HepG2 (cell line): ENCODE results near the gene ARPC5. TPM values are rescaled to one million over a fixed set of nuclear protein-coding genes. Genes with fewer than 3 reads are reported as not detected.

Source experiments
- ARID2 ChIP-seq: sonication (generic); formaldehyde crosslinking; IDR thresholded peaks from 2 replicates; pipeline ENCODE4 v1.8.1; 2022; ENCODE audit warnings: mild to moderate bottlenecking, missing genetic modification reagents, borderline replicate concordance
- ARNTL ChIP-seq: sonication (generic); formaldehyde crosslinking; IDR thresholded peaks from 2 replicates; pipeline ENCODE4 v1.4.0; 2020; ENCODE audit warnings: mild to moderate bottlenecking, missing genetic modification reagents
- ATF7 ChIP-seq, 2 experiments: fragments of 450-650 bp in 1 of 2; sonication (generic) in 1 of 2; formaldehyde crosslinking in 1 of 2; IDR thresholded peaks; 2 replicates each; pipeline versions ENCODE4 v1.4.0 to v1.6.1; 2016 to 2020; ENCODE audit warnings: antibody characterized with exemption in 1 of 2, mild to moderate bottlenecking in 1 of 2, missing genetic modification reagents in 1 of 2
- DBP ChIP-seq: sonication (generic); formaldehyde crosslinking; IDR thresholded peaks from 2 replicates; pipeline ENCODE4 v1.4.0; 2020; ENCODE audit warnings: missing genetic modification reagents; ENCODE audit errors: not compliant biosample characterization
- ELF1 ChIP-seq: sonication (generic); formaldehyde crosslinking; IDR thresholded peaks from 2 replicates; pipeline ENCODE4 v1.4.0; 2020; ENCODE audit warnings: missing genetic modification reagents
- GLI4 ChIP-seq: sonication (generic); formaldehyde crosslinking; IDR thresholded peaks from 2 replicates; pipeline ENCODE4 v1.5.1; 2020; ENCODE audit warnings: missing genetic modification reagents, mild to moderate bottlenecking, moderate library complexity, borderline replicate concordance
- HDAC1 ChIP-seq: sonication (generic); formaldehyde crosslinking; IDR thresholded peaks from 2 replicates; pipeline ENCODE4 v1.5.1; 2020; ENCODE audit warnings: mild to moderate bottlenecking, missing genetic modification reagents
- HNRNPL ChIP-seq: fragments of 200-400 bp; formaldehyde crosslinking; IDR thresholded peaks from 2 replicates; pipeline ENCODE4 v1.6.1; 2017; ENCODE audit warnings: mild to moderate bottlenecking, low read depth, low read length
- MAFF ChIP-seq: IDR thresholded peaks from 2 replicates; pipeline ENCODE4 v1.6.1; 2011; ENCODE audit warnings: low read depth, low read length, improper control_type of control experiment
- NR2C2 ChIP-seq: sonication (generic); formaldehyde crosslinking; IDR thresholded peaks from 2 replicates; pipeline ENCODE4 v1.4.0; 2020; ENCODE audit warnings: missing genetic modification reagents, mild to moderate bottlenecking, moderate library complexity, borderline replicate concordance
- ONECUT2 ChIP-seq: sonication (generic); formaldehyde crosslinking; IDR thresholded peaks from 2 replicates; pipeline ENCODE4 v1.4.0; 2020; ENCODE audit warnings: missing genetic modification reagents
- POLR2AphosphoS5 ChIP-seq: IDR thresholded peaks from 2 replicates; pipeline ENCODE4 v1.6.1; 2012; ENCODE audit warnings: low read depth, low read length
- RBAK ChIP-seq: sonication (generic); formaldehyde crosslinking; IDR thresholded peaks from 2 replicates; pipeline ENCODE4 v1.5.1; 2020; ENCODE audit warnings: mild to moderate bottlenecking, missing genetic modification reagents
- YEATS2 ChIP-seq: sonication (generic); formaldehyde crosslinking; IDR thresholded peaks from 2 replicates; pipeline ENCODE4 v1.4.0; 2020; ENCODE audit warnings: missing genetic modification reagents, borderline replicate concordance
- ZNF180 ChIP-seq: sonication (generic); formaldehyde crosslinking; IDR thresholded peaks from 2 replicates; pipeline ENCODE4 v1.4.0; 2020; ENCODE audit warnings: low read depth, missing genetic modification reagents, borderline replicate concordance
- ZNF407 ChIP-seq: sonication (generic); formaldehyde crosslinking; IDR thresholded peaks from one replicate; pipeline ENCODE4 v1.5.1; 2020; ENCODE audit warnings: mild to moderate bottlenecking, missing genetic modification reagents; ENCODE audit errors: not compliant biosample characterization
- ZNF556 ChIP-seq: sonication (generic); formaldehyde crosslinking; IDR thresholded peaks from 2 replicates; pipeline ENCODE4 v1.4.0; 2020; ENCODE audit warnings: mild to moderate bottlenecking, missing genetic modification reagents, borderline replicate concordance
- ZNF563 ChIP-seq: sonication (generic); formaldehyde crosslinking; IDR thresholded peaks from 2 replicates; pipeline ENCODE4 v1.8.0; 2022; ENCODE audit warnings: mild to moderate bottlenecking, moderate library complexity, missing genetic modification reagents
- ZNF670 ChIP-seq: sonication (generic); formaldehyde crosslinking; IDR thresholded peaks from 2 replicates; pipeline ENCODE4 v1.8.0; 2022; ENCODE audit warnings: mild to moderate bottlenecking, missing genetic modification reagents, borderline replicate concordance
- ZNF761 ChIP-seq: sonication (generic); formaldehyde crosslinking; conservative IDR thresholded peaks from 2 replicates; pipeline ENCODE4 v1.4.0; 2020; ENCODE audit warnings: mild to moderate bottlenecking, missing genetic modification reagents
- ZNF850 ChIP-seq: sonication (generic); formaldehyde crosslinking; conservative IDR thresholded peaks from 2 replicates; pipeline ENCODE4 v1.9.0; 2021; ENCODE audit warnings: mild to moderate bottlenecking, missing genetic modification reagents
- polyA plus RNA-seq, 8 experiments: library from polyadenylated mRNA; depleted of rRNA in 3 of 8; stranded (reverse) in 7 of 8; unstranded in 1 of 8; fragments of >200 nt; fragmentation: Illumina TruSeq in 4 of 8; extraction: Trizol in 4 of 8; gene quantifications; 2 replicates each; pipeline versions ENCODE4 v1.2.1 to v1.2.3, GENCODE V29; 2011 to 2016; ENCODE audit warnings: low read depth in 4 of 8, missing spikeins in 1 of 8, mixed read lengths in 1 of 8; ENCODE audit not compliant: insufficient read depth in 1 of 8
- total RNA-seq, 5 experiments: library from RNA; depleted of rRNA; stranded (reverse); fragments of >200 nt; fragmentation: Illumina TruSeq; extraction: Trizol; gene quantifications; 2 replicates each; pipeline ENCODE4 v1.2.3, GENCODE V29; 2016; ENCODE audit warnings: low read depth in 1 of 5

Gene ARPC5
- total and polyA plus RNA-seq, 2 of the 13 experiments (the other 11 are each of a cell fraction or from before 2014, with no cell fraction given) = 48.4 to 106 TPM

GRCh38 chr1:183635606-183636333, at the start of gene ARPC5 (continued):
- TF ChIP-seq ARID2 (CRISPR knock-in tag) (no peak), ZNF180 (CRISPR knock-in tag) (no peak), POLR2AphosphoS5 (peak; percentile 83), ZNF761 (CRISPR knock-in tag) (peak; percentile 77; the same call in 1 of the 2 replicates), ARNTL (peak; percentile 23; the same call in 1 of the 2 replicates), DBP (no peak), HDAC1 (CRISPR knock-in tag) (peak; percentile 63), ZNF670 (CRISPR knock-in tag) (0 out of 2 replicates have a peak, but pooled peaks have one; percentile 9), ZNF563 (CRISPR knock-in tag) (0 out of 2 replicates have a peak, but pooled peaks have one; percentile 43), ONECUT2 (CRISPR knock-in tag) (no peak), GLI4 (peak; percentile 32; the same call in 1 of the 2 replicates), YEATS2 (CRISPR knock-in tag) (peak; percentile 59; the same call in 1 of the 2 replicates), ELF1 (CRISPR knock-in tag) (peak; percentile 88), HNRNPL (no peak), RBAK (CRISPR knock-in tag) (no peak; the same call in 1 of the 2 replicates), NR2C2 (CRISPR knock-in tag) (peak; percentile 11; the same call in 1 of the 2 replicates), MAFF (no peak), ZNF407 (CRISPR knock-in tag) (peak; percentile 15), ZNF556 (no peak), ATF7 (IDR thresholded peaks at IDR 0.05) (peak; percentile 34), ATF7 (CRISPR knock-in tag; IDR thresholded peaks at IDR 0.05) (no peak; the same call in 1 of the 2 replicates), ZNF850 (CRISPR knock-in tag) (no peak)
